ENCODE measurements around the gene RAB11FIP5.

The RAB11FIP5 gene

DNA sequence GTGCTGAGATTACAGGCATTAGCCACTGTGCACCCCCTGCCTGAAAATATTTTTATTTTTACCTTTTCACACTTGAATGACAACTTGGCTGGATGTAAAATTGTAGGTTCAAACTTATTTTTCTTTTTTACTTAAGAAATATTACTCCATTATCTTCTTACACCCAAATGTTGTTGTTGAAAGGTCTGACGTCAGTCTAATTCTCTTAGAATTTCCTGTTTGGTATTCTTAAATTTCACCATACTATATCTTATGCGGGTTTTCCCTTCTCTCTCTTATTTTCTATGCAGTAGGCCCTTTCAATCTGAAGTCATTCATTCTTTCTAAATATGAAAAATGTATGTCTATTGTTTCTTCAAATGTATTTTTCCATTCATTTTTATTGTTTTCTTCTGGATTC lies 29.1 kb upstream of the RAB11FIP5 start:
- Histone ChIP-seq H3K4me3 (ENCODE audit: low read depth, low read length, poor library complexity, severe bottlenecking) (no peak overlapping the region), H2AFZ (ENCODE audit: low read length) (no peak overlapping the region), H4K20me1 (ENCODE audit: insufficient read depth, low read length) (no peaks in the 10 kb centered on the region), H3K4me1 (ENCODE audit: insufficient read depth, low read length, severe bottlenecking) (no peaks in the 10 kb centered on the region), H3F3A (ENCODE audit: insufficient read depth, low read length) (no peaks in the 10 kb centered on the region), H3K27me3 (ENCODE audit: insufficient read depth, low read length) (no peaks in the 10 kb centered on the region), H3K4me2 (ENCODE audit: low read length) (no peak overlapping the region), H3K27ac (ENCODE audit: low read depth, low read length, poor library complexity, severe bottlenecking) (no peak overlapping the region), H3K36me3 (ENCODE audit: insufficient read depth, low read length) (no peaks in the 10 kb centered on the region), H3K79me2 (ENCODE audit: insufficient read depth, low read length) (no peaks in the 10 kb centered on the region), H3K9ac (ENCODE audit: low read length) (no peak overlapping the region), H3K9me2 (ENCODE audit: low read depth, low read length) (no peaks in the 10 kb centered on the region), H3K9me3 (ENCODE audit: low read length) (no peaks in the 10 kb centered on the region)
- no peak for TF ChIP-seq EZH2 (IDR thresholded peaks at IDR 0.05; ENCODE audit: borderline replicate concordance, low read length)
- TF ChIP-seq, protein P1, sequence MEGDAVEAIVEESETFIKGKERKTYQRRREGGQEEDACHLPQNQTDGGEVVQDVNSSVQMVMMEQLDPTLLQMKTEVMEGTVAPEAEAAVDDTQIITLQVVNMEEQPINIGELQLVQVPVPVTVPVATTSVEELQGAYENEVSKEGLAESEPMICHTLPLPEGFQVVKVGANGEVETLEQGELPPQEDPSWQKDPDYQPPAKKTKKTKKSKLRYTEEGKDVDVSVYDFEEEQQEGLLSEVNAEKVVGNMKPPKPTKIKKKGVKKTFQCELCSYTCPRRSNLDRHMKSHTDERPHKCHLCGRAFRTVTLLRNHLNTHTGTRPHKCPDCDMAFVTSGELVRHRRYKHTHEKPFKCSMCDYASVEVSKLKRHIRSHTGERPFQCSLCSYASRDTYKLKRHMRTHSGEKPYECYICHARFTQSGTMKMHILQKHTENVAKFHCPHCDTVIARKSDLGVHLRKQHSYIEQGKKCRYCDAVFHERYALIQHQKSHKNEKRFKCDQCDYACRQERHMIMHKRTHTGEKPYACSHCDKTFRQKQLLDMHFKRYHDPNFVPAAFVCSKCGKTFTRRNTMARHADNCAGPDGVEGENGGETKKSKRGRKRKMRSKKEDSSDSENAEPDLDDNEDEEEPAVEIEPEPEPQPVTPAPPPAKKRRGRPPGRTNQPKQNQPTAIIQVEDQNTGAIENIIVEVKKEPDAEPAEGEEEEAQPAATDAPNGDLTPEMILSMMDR (IDR thresholded peaks at IDR 0.05; ENCODE audit: low read length) = no peak

DNA sequence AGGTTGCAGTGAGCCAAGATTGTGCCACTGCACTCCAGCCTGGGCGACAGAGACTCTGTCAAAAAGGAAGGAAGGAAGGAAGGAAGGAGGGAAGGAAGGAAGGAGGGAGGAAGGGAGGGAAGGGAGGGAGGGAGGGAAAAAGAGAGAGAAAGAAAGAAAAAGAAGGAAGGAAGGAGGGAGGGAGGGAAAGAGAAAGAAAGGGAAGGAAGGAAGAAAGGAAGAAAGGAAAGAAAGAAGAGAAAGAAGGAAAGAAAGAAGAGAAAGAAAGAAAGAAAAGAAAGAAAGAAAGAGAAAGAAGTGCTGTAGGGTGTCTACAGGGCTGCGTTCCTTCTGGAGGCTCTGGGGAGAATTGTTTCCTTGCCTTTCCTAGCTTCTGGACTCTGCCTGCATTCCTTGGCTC lies 22.5 kb upstream of the RAB11FIP5 start:
- Histone ChIP-seq H3K4me3 (ENCODE audit: low read depth, low read length, poor library complexity, severe bottlenecking) (no peak overlapping the region), H4K20me1 (ENCODE audit: insufficient read depth, low read length) (no peaks in the 10 kb centered on the region), H3K27me3 (ENCODE audit: insufficient read depth, low read length) (no peaks in the 10 kb centered on the region), H3K9ac (ENCODE audit: low read length) (no peak overlapping the region), H3K36me3 (ENCODE audit: insufficient read depth, low read length) (no peaks in the 10 kb centered on the region), H3K27ac (ENCODE audit: low read depth, low read length, poor library complexity, severe bottlenecking) (no peak overlapping the region), H2AFZ (ENCODE audit: low read length) (no peak overlapping the region), H3K79me2 (ENCODE audit: insufficient read depth, low read length) (no peaks in the 10 kb centered on the region), H3K4me1 (ENCODE audit: insufficient read depth, low read length, severe bottlenecking) (no peaks in the 10 kb centered on the region), H3K9me2 (ENCODE audit: low read depth, low read length) (no peaks in the 10 kb centered on the region), H3F3A (ENCODE audit: insufficient read depth, low read length) (no peaks in the 10 kb centered on the region), H3K4me2 (ENCODE audit: low read length) (no peak overlapping the region), H3K9me3 (ENCODE audit: low read length) (no peaks in the 10 kb centered on the region)
- TF ChIP-seq, protein P1 (IDR thresholded peaks at IDR 0.05; ENCODE audit: low read length) = no peak
- no peak for TF ChIP-seq EZH2 (IDR thresholded peaks at IDR 0.05; ENCODE audit: borderline replicate concordance, low read length)

DNA sequence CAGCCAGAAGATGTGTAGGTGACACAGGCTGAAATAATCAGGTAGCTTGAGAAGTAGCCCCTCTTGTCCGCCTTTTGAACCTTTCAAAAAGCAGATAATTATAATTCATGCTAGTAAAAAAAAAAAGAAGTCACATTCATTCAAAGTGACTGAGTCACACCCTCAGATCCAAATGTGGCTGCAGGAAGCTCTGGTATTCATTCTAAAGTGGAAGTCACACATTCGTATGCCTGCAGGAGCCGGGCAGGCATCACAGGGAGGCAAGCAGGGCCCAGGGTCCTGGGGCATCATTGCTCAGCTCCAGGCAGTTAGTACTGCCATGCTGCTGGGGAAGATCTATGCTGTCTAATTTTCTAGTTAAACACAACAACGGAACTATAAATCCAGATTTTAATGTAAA lies 21.7 kb upstream of the RAB11FIP5 start:
- no peaks in the 10 kb centered on the region for H3K36me3 ChIP-seq (ENCODE audit: insufficient read depth, low read length)
- H3K4me2 ChIP-seq (ENCODE audit: low read length) = no peak overlapping the region
- no peak overlapping the region for H2AFZ ChIP-seq (ENCODE audit: low read length)

More for the DNA sequence above, 21.7 kb upstream of the RAB11FIP5 start:
- no peaks in the 10 kb centered on the region for H4K20me1 ChIP-seq (ENCODE audit: insufficient read depth, low read length)
- TF ChIP-seq, protein P1 (IDR thresholded peaks at IDR 0.05; ENCODE audit: low read length) = no peak
- TF ChIP-seq EZH2 (IDR thresholded peaks at IDR 0.05; ENCODE audit: borderline replicate concordance, low read length) = no peak
- H3K27me3 ChIP-seq (ENCODE audit: insufficient read depth, low read length) = no peaks in the 10 kb centered on the region
- H3K9ac ChIP-seq (ENCODE audit: low read length) = no peak overlapping the region
- no peaks in the 10 kb centered on the region for H3K79me2 ChIP-seq (ENCODE audit: insufficient read depth, low read length)
- H3K27ac ChIP-seq (ENCODE audit: low read depth, low read length, poor library complexity, severe bottlenecking) = no peak overlapping the region
- no peaks in the 10 kb centered on the region for H3K4me1 ChIP-seq (ENCODE audit: insufficient read depth, low read length, severe bottlenecking)
- H3K4me3 ChIP-seq (ENCODE audit: low read depth, low read length, poor library complexity, severe bottlenecking) = no peak overlapping the region
- no peaks in the 10 kb centered on the region for H3K9me3 ChIP-seq (ENCODE audit: low read length)
- no peaks in the 10 kb centered on the region for H3K9me2 ChIP-seq (ENCODE audit: low read depth, low read length)
- no peaks in the 10 kb centered on the region for H3F3A ChIP-seq (ENCODE audit: insufficient read depth, low read length)
